ENCODE results near the gene AP4M1.

Gene AP4M1, protein sequence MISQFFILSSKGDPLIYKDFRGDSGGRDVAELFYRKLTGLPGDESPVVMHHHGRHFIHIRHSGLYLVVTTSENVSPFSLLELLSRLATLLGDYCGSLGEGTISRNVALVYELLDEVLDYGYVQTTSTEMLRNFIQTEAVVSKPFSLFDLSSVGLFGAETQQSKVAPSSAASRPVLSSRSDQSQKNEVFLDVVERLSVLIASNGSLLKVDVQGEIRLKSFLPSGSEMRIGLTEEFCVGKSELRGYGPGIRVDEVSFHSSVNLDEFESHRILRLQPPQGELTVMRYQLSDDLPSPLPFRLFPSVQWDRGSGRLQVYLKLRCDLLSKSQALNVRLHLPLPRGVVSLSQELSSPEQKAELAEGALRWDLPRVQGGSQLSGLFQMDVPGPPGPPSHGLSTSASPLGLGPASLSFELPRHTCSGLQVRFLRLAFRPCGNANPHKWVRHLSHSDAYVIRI

DNA sequence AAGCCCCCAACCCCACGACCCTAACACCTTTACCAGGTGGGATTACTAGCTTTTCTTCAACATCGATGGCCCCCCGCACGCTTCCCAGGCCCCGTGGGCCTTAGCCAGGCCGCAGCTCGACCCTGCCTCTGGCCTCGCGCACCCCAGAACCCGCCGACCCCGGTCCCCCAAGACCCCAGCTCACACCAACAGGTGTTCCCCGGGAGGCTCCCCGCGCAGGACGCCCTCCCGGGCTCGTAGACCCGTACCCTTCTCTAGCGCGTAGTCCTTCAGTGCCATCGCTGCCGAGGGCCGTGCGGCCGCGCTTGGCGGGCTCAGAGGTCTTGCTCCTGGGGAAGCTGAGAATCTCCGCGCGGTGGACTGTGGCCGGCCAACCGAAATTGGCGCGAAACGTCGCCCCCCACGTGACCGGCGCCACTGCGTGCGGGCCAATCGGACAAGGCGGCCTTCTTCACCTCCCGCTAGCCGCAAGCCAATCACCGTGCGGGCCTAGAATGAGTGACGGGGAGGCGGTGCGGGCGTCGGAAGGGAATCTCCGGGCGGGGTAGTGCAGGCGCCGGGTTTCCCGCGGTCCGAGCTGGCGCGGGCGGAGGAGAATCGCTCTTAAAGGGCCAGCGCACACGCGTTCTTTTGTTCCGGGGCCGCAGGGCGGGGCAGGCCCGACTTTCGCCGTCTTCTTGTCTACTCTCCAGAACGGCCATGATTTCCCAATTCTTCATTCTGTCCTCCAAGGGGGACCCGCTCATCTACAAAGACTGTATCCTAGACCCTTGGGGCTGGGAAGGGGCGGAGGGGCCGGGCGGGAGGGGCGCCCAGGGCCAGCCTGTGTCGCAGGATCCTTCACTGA lies at the start of gene AP4M1, which contains the start of gene MCM7:
Gene AP4M1, plus strand, starts transcription at position 628 of the 847 bp plus-strand sequence. Its CDS starts 72 bp downstream, at position 700.
Gene MCM7, minus strand, starts transcription at position 382 of the 847 bp plus-strand sequence. Its CDS starts 103 bp downstream, at position 279.
- DNase-seq (ENCODE audit: low read depth): peak; percentile 99

DNA sequence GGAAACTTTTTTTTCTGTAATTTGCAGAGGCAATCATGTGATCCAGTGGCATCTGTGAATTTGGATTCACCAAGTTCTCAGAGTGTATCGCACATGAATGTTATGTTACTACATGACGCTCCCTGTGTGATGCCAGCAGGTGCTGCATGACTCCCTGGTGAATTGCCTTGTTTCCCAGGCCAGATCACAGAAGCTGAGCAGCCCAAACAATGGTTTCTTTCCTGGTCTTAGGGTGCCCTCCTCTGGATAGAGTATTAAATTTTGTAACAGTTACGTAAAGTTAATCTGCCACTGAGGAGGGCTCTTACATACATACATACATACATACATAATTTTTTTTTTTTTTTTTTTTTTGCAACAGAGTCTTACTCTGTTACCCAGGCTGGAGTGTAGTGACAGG lies 48.2 kb upstream of the AP4M1 start:
- peak; percentile 61 for DNase-seq (ENCODE audit: low read depth)

- no peak for DNase-seq (ENCODE audit: low read depth)
Measured at GRCh38 chr7:100057006-100057405, 44.4 kb upstream of the AP4M1 start.

DNA sequence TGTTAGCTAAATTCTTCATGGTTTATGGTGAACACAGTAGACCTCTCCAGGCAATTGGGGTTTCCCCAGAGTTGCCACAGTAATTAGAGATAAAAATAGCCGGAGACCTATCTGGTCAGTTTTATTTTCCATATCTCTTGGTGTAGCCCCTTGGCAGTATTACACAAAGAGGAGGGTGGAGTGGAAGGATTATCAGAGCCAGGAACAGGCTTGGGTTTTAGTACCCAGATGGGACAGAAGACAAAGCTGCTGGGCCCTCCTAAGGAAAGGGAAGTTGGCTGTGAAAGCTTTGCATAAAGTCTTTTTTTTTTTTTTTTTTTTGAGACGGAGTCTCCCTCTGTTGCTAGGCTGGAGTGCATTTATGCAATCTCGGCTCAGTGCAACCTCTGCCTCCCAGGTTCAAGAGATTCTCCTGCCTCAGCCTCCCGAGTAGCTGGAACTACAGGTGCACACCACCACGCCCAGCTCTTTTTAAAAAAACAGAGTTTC lies 42.1 kb upstream of the AP4M1 start:
- no peak for DNase-seq (ENCODE audit: low read depth)

DNA sequence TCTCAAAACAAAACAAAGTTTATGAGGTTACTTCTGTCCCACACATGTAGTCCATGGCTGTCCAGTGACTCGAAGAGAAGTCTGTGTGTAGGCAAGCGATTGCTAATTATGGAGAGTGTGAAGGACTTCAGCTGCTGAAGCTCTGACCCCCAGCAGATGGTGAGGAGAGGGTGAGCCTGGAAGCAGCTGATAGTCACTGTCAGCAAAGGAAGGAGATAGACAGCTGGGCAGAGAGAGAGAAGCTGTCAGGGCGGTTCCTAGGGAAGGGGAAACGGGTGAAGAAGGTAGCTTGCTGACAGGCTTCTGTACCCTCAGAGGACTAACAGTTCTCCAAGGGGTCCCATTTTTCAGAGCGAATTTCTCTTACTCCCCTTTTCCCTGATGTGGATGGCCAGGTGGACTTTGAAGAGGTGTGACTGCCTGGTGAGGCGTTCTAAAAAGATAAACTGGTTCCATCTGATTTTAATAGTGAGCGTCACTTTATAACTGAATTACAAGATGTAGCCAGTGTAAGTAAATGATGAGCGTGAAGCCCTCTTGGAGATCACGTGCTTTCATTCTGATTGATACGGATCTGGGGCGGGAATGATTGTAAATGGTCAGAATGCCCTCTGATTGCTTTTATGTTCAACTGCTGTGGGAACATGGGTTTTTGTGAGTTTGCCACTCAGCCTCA lies 39.8 kb upstream of the AP4M1 start:
- no peak for DNase-seq (ENCODE audit: low read depth)

DNA sequence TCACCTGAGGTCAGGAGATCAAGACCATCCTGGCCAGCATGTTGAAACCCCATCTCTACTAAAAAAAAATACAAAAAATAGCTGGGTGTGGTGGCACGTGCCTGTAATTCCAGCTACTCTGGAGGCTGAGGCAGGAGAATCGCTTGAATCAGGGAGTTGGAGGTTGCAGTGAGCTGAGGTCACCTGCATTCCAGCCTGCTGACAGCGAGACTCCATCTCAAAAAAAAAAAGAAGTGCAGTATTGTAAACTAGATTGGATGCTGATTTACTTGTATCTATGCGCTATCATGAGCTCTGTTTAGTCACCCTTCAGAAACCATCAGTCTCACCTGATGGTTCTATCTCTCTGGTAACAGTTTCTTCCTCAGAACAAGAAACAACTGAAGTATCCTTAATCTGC lies 38.1 kb upstream of the AP4M1 start:
- DNase-seq (ENCODE audit: low read depth): no peak

DNA sequence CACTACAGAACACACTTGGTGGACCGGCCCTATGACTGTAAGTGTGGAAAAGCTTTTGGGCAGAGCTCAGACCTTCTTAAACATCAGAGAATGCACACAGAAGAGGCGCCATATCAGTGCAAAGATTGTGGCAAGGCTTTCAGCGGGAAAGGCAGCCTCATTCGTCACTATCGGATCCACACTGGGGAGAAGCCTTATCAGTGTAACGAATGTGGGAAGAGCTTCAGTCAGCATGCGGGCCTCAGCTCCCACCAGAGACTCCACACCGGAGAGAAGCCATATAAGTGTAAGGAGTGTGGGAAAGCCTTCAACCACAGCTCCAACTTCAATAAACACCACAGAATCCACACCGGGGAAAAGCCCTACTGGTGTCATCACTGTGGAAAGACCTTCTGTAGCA lies 37.3 kb upstream of the AP4M1 start:
- no peak for DNase-seq (ENCODE audit: low read depth)

DNA sequence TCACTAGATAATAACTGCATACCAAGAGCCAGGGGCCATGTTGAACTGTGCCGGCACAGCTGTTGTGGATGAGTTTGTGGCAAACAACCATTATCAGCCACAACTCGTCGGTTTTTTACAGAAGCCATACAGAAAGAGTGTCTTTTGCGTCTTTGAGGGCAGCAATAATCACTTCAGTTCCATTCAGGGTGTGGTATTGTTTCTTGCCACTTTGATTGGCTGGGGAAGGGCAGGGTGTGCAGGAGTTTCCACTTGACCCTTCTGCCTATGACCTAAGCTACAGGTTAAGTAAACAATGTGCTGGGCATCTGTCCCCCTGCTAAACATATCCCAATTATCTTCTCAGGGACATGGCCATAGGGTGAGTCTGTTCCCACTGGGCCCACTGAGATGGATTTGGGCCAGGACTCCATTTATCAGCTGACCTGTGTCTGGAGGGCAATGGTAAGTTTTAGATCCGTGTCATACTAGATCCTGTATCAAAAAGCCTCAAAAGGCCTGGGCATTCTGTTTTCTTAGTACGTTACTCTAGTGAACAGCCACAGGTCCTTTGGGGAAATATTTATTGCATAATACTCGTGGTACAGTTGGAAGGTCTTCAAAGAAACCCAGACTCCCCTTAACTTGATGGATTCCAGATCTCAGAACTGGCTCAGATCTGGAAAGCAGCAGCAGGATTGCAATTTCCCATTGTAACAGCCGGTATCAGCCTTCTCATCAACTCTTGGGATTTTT lies 35.8 kb upstream of the AP4M1 start:
- DNase-seq (ENCODE audit: low read depth): peak; percentile 51

- DNase-seq (ENCODE audit: low read depth): no peak
Measured at GRCh38 chr7:100066953-100067352, 34.5 kb upstream of the AP4M1 start.

DNA sequence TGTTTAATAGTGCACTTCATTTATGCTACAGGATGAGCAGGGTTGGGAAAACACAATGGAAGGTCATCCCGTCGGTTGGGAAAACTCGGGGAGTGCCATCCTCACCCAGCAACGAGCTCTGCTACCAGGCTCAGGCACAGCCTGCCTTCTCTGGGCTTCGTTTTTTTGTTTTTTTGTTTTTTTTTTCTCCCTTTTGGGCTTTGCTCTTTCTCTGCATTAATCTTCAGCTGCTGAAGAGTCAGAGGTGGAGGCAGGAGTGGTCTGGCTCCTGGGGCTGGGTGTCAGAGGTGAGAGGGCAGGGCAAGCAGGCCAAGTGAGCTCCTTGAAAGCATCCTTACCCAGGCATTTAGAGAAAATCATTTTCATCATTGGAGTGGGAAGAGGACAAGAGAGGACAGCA lies 31.5 kb upstream of the AP4M1 start:
- no peak for DNase-seq (ENCODE audit: low read depth)

- no peak for DNase-seq (ENCODE audit: low read depth)
Measured at GRCh38 chr7:100071018-100071723, 30.3 kb upstream of the AP4M1 start.

DNA sequence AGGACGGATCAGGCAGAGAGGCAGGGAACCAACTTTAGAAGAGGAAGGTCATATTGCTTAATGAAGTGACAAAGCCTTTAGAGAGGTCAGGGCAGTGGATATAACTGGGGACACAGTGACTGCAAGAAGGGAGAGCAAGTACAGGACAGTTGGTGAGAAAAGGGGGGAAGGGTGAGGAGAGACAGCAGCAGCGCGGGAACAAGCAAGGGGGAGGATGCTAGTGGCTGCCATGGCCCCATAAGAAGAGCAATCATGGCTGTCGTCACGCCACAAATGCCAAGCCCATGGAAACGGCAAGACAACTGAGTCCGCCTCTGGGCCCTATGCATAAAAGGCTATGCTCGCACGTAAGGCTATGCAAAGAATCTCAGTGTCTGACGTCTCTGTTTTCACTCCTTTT lies 29.0 kb upstream of the AP4M1 start:
- no peak for DNase-seq (ENCODE audit: low read depth)

DNA sequence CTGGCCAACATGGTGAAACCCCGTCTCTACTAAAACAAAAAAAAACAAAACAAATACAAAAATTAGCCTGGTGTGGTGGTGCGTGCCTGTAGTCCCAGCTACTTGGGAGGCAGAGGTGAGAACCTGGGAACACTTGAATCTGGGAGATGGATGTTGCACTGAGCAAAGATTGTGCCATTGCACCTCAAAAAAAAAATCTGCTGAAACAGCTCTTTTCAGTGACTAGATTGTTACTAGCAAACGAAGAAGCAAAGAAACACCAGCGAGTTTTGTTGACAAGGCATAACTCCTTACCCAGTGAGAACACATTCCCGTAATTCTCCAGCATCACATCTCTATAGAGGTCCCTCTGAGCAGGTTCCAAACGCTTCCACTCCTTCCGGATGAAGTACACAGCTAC lies 26.6 kb upstream of the AP4M1 start:
- DNase-seq (ENCODE audit: low read depth): no peak

DNA sequence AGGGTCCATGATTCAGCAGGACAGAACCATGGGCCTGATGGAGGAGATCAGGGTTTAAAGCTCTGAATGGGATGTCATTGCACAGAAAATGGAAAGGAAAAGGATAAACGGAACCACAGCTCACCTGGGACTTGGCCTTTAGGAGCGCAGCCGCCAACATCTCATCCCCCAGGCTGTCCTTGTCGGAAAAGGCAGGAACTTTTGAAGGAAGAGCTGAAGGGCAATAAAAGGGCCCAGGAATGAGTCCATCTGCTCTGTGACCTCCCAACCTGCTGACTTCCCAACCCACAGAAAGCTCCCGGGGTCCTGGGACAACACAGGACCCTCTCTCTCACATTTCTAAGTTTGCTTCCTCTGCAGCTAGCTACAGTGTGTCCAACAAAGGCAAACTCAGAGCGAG lies 26.0 kb upstream of the AP4M1 start:
- DNase-seq (ENCODE audit: low read depth): no peak

GRCh38 chr7:100077205-100077604 lies 24.2 kb upstream of the AP4M1 start:
- no peak for DNase-seq (ENCODE audit: low read depth)

- no peak for DNase-seq (ENCODE audit: low read depth)
Measured at GRCh38 chr7:100079024-100079560, 22.4 kb upstream of the AP4M1 start.

DNA sequence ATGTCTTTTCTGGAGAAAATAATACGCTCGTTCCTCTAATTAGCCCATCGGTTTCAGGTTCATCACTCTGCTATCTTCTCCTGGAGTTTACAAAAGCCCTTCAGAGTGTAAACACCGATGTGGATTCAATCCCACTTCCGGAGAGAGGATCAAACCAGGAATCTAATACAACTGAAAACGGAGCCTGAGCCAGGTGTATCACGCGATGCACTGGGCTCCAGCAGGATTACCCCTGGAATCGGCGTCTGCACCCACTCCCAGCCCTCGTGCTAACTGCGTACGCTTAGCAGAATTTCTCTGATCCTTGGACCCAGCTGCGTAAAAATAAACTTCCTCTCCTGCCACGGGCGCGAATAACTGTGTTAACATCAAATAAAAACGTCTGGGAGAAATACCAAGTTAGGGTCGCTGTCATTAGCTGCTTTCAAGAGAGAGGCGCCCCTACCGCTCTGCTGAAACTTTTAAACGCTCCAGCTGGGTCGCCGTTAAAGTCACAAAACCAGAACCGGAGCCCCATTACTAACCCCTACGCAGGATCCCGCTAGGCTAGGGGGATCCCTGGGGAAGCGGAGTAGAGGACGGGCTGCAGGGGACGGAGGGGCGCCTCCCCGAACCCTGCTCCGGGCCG lies 20.4 kb upstream of the AP4M1 start:
- peak; percentile 26 for DNase-seq (ENCODE audit: low read depth)

- DNase-seq (ENCODE audit: low read depth): peak; percentile 99
Measured at GRCh38 chr7:100081535-100082102, 19.8 kb upstream of the AP4M1 start, which contains the start of gene ZNF3. Gene ZNF3 (minus strand): TSS chr7:100081723. CDS start chr7:100077357, 4,366 bp downstream.

DNA sequence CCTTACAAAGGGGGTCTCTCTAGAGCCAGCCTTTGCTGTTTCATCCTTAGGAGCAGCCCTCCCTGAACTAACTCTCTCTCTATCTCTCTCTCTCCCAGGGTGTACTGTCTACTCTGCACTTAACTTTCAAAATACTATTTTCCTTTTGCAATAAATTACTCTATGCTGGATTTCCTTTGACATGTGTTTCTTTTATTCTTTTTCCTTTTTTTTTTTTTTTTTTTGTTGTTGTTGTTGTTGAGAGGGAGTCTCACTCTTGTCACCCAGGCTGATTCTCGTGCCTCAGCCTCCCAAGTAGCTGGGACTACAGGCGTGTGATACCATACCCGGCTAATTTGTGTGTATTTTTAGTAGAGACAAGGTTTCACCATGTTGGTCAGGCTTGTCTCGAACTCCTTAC lies 18.5 kb upstream of the AP4M1 start:
- no peak for DNase-seq (ENCODE audit: low read depth)

DNA sequence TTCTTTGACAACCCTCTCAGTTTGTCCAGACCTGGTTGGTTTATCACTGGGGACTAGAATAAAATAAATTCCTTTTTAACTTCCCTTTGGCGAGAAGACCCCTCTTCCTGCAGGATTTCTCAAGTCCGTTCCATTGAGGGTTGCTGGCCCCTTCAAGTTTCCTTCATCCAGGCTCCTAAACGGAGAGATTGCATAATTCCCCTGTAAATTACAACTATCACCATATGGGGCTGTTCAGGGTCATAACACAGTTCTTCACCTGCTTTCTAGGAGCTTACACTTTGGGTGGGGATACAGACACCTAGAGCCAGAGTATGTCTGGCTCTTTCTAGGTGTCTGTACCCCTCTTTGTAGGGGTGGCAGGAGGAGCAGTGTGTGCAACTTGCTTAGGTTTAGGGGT lies 15.9 kb upstream of the AP4M1 start:
- no peak for DNase-seq (ENCODE audit: low read depth)

Data from EH (cell line).